ENCODE results near the gene MAGEF1. TPM values are rescaled to one million over a fixed set of nuclear protein-coding genes. Genes with fewer than 3 reads are reported as not detected.

Gene MAGEF1
- total RNA-seq, 1 donor from 2014 or later, result 47.5 TPM

- no peak overlapping the region for H3K4me3 Mint-ChIP-seq (ENCODE audit: unreplicated experiment)
- no peak overlapping the region for H3K27ac Mint-ChIP-seq (ENCODE audit: unreplicated experiment)
- no peaks in the 10 kb centered on the region for H3K4me1 Mint-ChIP-seq (ENCODE audit: unreplicated experiment)
- H3K9me3 Mint-ChIP-seq (ENCODE audit: unreplicated experiment), result no peaks in the 10 kb centered on the region
- no peaks in the 10 kb centered on the region for H3K36me3 Mint-ChIP-seq (ENCODE audit: unreplicated experiment)
- peaks cover 22% of the 10 kb centered on the region for H3K27me3 Mint-ChIP-seq (ENCODE audit: unreplicated experiment)
- DNase-seq (ENCODE audit: extremely low spot score, unreplicated experiment), result no peak
- TF ChIP-seq, protein P1, sequence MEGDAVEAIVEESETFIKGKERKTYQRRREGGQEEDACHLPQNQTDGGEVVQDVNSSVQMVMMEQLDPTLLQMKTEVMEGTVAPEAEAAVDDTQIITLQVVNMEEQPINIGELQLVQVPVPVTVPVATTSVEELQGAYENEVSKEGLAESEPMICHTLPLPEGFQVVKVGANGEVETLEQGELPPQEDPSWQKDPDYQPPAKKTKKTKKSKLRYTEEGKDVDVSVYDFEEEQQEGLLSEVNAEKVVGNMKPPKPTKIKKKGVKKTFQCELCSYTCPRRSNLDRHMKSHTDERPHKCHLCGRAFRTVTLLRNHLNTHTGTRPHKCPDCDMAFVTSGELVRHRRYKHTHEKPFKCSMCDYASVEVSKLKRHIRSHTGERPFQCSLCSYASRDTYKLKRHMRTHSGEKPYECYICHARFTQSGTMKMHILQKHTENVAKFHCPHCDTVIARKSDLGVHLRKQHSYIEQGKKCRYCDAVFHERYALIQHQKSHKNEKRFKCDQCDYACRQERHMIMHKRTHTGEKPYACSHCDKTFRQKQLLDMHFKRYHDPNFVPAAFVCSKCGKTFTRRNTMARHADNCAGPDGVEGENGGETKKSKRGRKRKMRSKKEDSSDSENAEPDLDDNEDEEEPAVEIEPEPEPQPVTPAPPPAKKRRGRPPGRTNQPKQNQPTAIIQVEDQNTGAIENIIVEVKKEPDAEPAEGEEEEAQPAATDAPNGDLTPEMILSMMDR (IDR thresholded peaks at IDR 0.05), result no peak
Measured at GRCh38 chr3:184746131-184747120, 34.6 kb upstream of the MAGEF1 start.

DNA sequence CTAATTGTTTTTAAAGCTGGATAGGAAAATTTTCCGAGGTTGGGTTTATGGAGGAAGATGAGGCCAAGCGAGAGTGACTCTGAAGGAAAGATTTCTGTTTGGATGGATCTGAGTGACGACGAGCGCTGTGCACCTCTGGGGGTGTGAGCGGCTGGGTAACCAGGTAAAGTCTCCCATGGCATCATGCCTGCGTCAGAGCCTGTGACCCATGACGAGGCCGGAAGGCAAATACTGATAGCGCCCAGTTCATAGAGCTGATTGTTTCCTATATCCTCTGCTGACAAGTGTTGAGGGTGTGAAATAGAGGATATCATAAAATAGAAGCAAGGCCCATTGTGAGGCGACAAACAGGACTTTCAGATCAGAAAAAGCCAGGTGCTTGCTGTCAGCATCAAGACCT, 33.7 kb upstream of the MAGEF1 start:
- Mint-ChIP-seq H3K4me3 (ENCODE audit: unreplicated experiment) (no peak overlapping the region), H3K27me3 (ENCODE audit: unreplicated experiment) (peaks cover 22% of the 10 kb centered on the region), H3K27ac (ENCODE audit: unreplicated experiment) (no peak overlapping the region), H3K36me3 (ENCODE audit: unreplicated experiment) (no peaks in the 10 kb centered on the region), H3K4me1 (ENCODE audit: unreplicated experiment) (peaks cover 5% of the 10 kb centered on the region), H3K9me3 (ENCODE audit: unreplicated experiment) (no peaks in the 10 kb centered on the region)
- TF ChIP-seq, protein P1 (IDR thresholded peaks at IDR 0.05), result no peak
- no peak for DNase-seq (ENCODE audit: extremely low spot score, unreplicated experiment)

GRCh38 chr3:184743248-184743647, 31.4 kb upstream of the MAGEF1 start:
- TF ChIP-seq, protein P1 (IDR thresholded peaks at IDR 0.05), result no peak
- H3K27ac Mint-ChIP-seq (ENCODE audit: unreplicated experiment), result no peak overlapping the region
- no peaks in the 10 kb centered on the region for H3K36me3 Mint-ChIP-seq (ENCODE audit: unreplicated experiment)
- peaks cover 11% of the 10 kb centered on the region for H3K4me1 Mint-ChIP-seq (ENCODE audit: unreplicated experiment)
- DNase-seq (ENCODE audit: extremely low spot score, unreplicated experiment), result no peak
- H3K9me3 Mint-ChIP-seq (ENCODE audit: unreplicated experiment), result no peaks in the 10 kb centered on the region
- H3K27me3 Mint-ChIP-seq (ENCODE audit: unreplicated experiment), result peaks cover 4% of the 10 kb centered on the region
- H3K4me3 Mint-ChIP-seq (ENCODE audit: unreplicated experiment), result no peak overlapping the region

DNA sequence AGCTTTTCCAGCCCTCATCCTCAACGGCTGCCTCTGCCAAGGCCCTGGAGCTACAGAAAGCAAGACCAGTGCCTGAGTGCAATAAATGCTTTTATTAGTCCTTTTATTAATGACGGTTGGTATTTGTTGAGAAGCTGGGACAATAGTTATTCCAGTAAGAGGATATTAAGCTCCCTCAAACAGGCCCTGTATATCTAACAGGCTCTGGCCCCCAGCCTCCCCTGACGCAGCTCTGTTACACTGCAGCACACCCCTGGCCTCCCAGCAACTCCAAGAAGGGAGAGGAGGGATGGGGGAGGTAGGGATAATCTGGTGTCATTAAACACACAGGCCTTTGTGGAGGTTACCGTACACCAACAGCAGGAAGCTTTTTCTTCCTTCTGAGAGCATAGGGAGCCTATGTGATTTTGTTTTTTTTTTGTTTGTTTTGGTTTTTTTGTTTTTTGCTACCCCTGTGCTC, 30.8 kb upstream of the MAGEF1 start:
- H3K4me1 Mint-ChIP-seq (ENCODE audit: unreplicated experiment), result peaks cover 16% of the 10 kb centered on the region
- TF ChIP-seq, protein P1 (IDR thresholded peaks at IDR 0.05), result no peak
- DNase-seq (ENCODE audit: extremely low spot score, unreplicated experiment), result no peak
- H3K4me3 Mint-ChIP-seq (ENCODE audit: unreplicated experiment), result no peak overlapping the region
- no peak overlapping the region for H3K27ac Mint-ChIP-seq (ENCODE audit: unreplicated experiment)
- no peaks in the 10 kb centered on the region for H3K36me3 Mint-ChIP-seq (ENCODE audit: unreplicated experiment)
- peaks cover 4% of the 10 kb centered on the region for H3K27me3 Mint-ChIP-seq (ENCODE audit: unreplicated experiment)
- H3K9me3 Mint-ChIP-seq (ENCODE audit: unreplicated experiment), result no peaks in the 10 kb centered on the region

All from osteocyte (in vitro differentiated cells).